Esophagus mucosa (tissue), 1 donor: ENCODE results near the gene MXD3. TPM values are rescaled to one million over a fixed set of nuclear protein-coding genes. Genes with fewer than 3 reads are reported as not detected.
"Not testable (repeated sequence)": the region's sequence is repeated elsewhere in the genome, so short reads cannot be mapped to it uniquely, and the experiment has no call there.

Experiments used
- ATAC-seq: fragments of 200-7000 bp; cut with Tn5 transposase; one replicate; pipeline ENCODE4 v1.9.1; 2020
- total RNA-seq: library from RNA; stranded (reverse); gene quantifications from one replicate; pipeline ENCODE4 v1.2.4, GENCODE V29; 2023
- donor health status: DM: yes; HTN: yes; CAD: no.

MXD3 gene
- total RNA-seq, 1 donor from 2014 or later = 7.8 TPM

- no peak for ATAC-seq
These were observed 47.5 kb downstream of the MXD3 start for GRCh38 chr5:177264178-177264577.

GRCh38 chr5:177261510-177261909 is 50.2 kb downstream of the MXD3 start:
- no peak for ATAC-seq

- ATAC-seq = no peak
These were observed 50.7 kb downstream of the MXD3 start for GRCh38 chr5:177260961-177261360.

- ATAC-seq = not testable (repeated sequence)
These were observed 53.0 kb downstream of the MXD3 start for GRCh38 chr5:177258711-177259110.

Other genes starting within 250 kb of the MXD3 start
- 2.7 TPM for gene FGFR4, start 225.0 kb downstream of the MXD3 start, total RNA-seq
- gene NSD1, start 178.1 kb downstream of the MXD3 start, total RNA-seq = 53.8 TPM
- gene RAB24, start 8.2 kb downstream of the MXD3 start, total RNA-seq = 31.8 TPM
- gene PRELID1, start 8.1 kb downstream of the MXD3 start, total RNA-seq = 144 TPM
- 162 TPM for gene LMAN2, start 39.8 kb upstream of the MXD3 start, total RNA-seq
- gene RGS14, start 46.0 kb upstream of the MXD3 start, total RNA-seq = 59.5 TPM
- gene SLC34A1, start 72.5 kb upstream of the MXD3 start, total RNA-seq = 0.60 TPM
- gene PFN3, start 88.8 kb upstream of the MXD3 start, total RNA-seq = not detected
- gene F12, start 97.7 kb upstream of the MXD3 start, total RNA-seq = 32.8 TPM
- gene GRK6, start 114.8 kb upstream of the MXD3 start, total RNA-seq = 26.6 TPM
- 4.3 TPM for gene PRR7, start 134.9 kb upstream of the MXD3 start, total RNA-seq
- 27.2 TPM for gene DBN1, start 161.7 kb upstream of the MXD3 start, total RNA-seq
- 23.0 TPM for gene PDLIM7, start 185.7 kb upstream of the MXD3 start, total RNA-seq
- 3.3 TPM for gene DOK3, start 197.9 kb upstream of the MXD3 start, total RNA-seq
- gene DDX41, start 205.1 kb upstream of the MXD3 start, total RNA-seq = 64.2 TPM
- gene FAM193B, start 242.7 kb upstream of the MXD3 start, total RNA-seq = 31.6 TPM